Spleen (tissue), 11 donors: ENCODE measurements around the gene PPP4R3B. TPM values are rescaled to one million over a fixed set of nuclear protein-coding genes. Genes with fewer than 3 reads are reported as not detected.

Source experiments
- DNase-seq: peaks from one replicate; pipeline ENCODE4 v3.0.0-alpha.2; 2020
- H3K27ac ChIP-seq, 8 donors: fragments of 200-600 bp; sonication (generic) in 7 of 8; 1 replicate in 4 of 8; 2 replicates in 4 of 8; pipeline versions ENCODE4 v1.5.0 to v1.8.0; 2016 to 2021; ENCODE audit warnings: inconsistent platforms in 4 of 8, mild to moderate bottlenecking in 4 of 8, moderate library complexity in 1 of 8
- H3K27me3 ChIP-seq, 7 donors: fragments of 200-600 bp; sonication (generic) in 6 of 7; replicated peaks in 1 of 7; 1 replicate in 4 of 7; 2 replicates in 3 of 7; pipeline versions ENCODE4 v1.5.0 to v1.8.0; 2016 to 2021; ENCODE audit warnings: inconsistent platforms in 3 of 7, mild to moderate bottlenecking in 1 of 7
- H3K36me3 ChIP-seq, 6 donors: fragments of 200-600 bp; sonication (generic) in 5 of 6; 1 replicate in 4 of 6; 2 replicates in 2 of 6; pipeline versions ENCODE4 v1.5.0 to v1.8.0; 2016 to 2021; ENCODE audit warnings: inconsistent platforms in 2 of 6
- H3K4me1 ChIP-seq, 6 donors: fragments of 200-600 bp; sonication (generic) in 5 of 6; 1 replicate in 3 of 6; 2 replicates in 3 of 6; pipeline versions ENCODE4 v1.5.0 to v1.8.0; 2016 to 2021; ENCODE audit warnings: inconsistent platforms in 3 of 6
- H3K4me3 ChIP-seq, 8 donors: fragments of 200-600 bp; sonication (generic) in 7 of 8; 1 replicate in 4 of 8; 2 replicates in 4 of 8; pipeline versions ENCODE4 v1.5.0 to v1.8.0; 2016 to 2021; ENCODE audit warnings: inconsistent platforms in 4 of 8, mild to moderate bottlenecking in 4 of 8, moderate library complexity in 2 of 8
- H3K9me3 ChIP-seq, 8 donors: fragments of 200-600 bp; sonication (generic) in 7 of 8; 1 replicate in 4 of 8; 2 replicates in 4 of 8; pipeline versions ENCODE4 v1.5.0 to v1.8.0; 2016 to 2021; ENCODE audit warnings: inconsistent platforms in 4 of 8
- CTCF ChIP-seq, 11 experiments: fragments of 200-600 bp in 7 of 11; fragments of 450-650 bp in 4 of 11; sonication (generic) in 4 of 11; IDR thresholded peaks in 8 of 11; conservative IDR thresholded peaks in 3 of 11; 1 replicate in 7 of 11; 2 replicates in 4 of 11; pipeline versions ENCODE4 v1.4.0 to v1.8.0; 2016 to 2021; ENCODE audit warnings: antibody characterized with exemption in 11 of 11, inconsistent platforms in 4 of 11, mild to moderate bottlenecking in 1 of 11
- POLR2A ChIP-seq, 3 donors: fragments of 450-650 bp; IDR thresholded peaks; one replicate each; pipeline ENCODE4 v1.5.1; 2017; ENCODE audit warnings: antibody characterized with exemption in 3 of 3, mild to moderate bottlenecking in 1 of 3
- POLR2AphosphoS5 ChIP-seq, 3 donors: sonication (generic); formaldehyde crosslinking; IDR thresholded peaks; one replicate each; pipeline ENCODE4 v1.5.1; 2017; ENCODE audit warnings: antibody characterized with exemption in 3 of 3
- WGBS, 5 donors: extraction: QIAGEN DNeasy Blood & Tissue Kit in 3 of 5; methylation state at CpG; one replicate each; pipeline versions ENCODE4 v1.1.5 to v1.1.7; 2013 to 2018; 5-methylcytosine and 5-hydroxymethylcytosine counted together
- intact Hi-C: fragments of 100-400 bp; cut with DNase I; formaldehyde crosslinking; loops from one replicate; pipeline ENCODE4 v1.15.0; 2023; ENCODE audit warnings: low total_unique reads
- polyA plus RNA-seq, 3 donors: library from polyadenylated mRNA; stranded (reverse); fragments of 200-250 nt; gene quantifications; one replicate each; pipeline ENCODE4 v1.2.1, GENCODE V29; 2013
- total RNA-seq, 7 donors: library from RNA; depleted of rRNA in 3 of 7; stranded (reverse); fragments of >200 nt in 3 of 7; fragmentation: NEBNext Ultra II Directional in 4 of 7; extraction: Animal tissue kit (Norgen Biotek cat#: 25700) in 4 of 7; gene quantifications; one replicate each; pipeline versions ENCODE4 v1.1.0 to v1.2.1, GENCODE V29; 2016 to 2021
- donor health status: healthy with polysubstance abuse.
- donor health status: DM: no; HTN: no; CAD: no; lungs with moderate emphysema.
- donor health status: DM: no; HTN: no; CAD: no.
- donor health status: Bipolar disorder and iron deficiency.
- donor health status: healthy.
- donor health status: DM: no; HTN: no; CAD: no.
- donor health status: DM: yes; HTN: yes; CAD: no.

Gene PPP4R3B
- total and polyA plus RNA-seq, 10 donors, result 22.3 to 89.5 (median 74.4) TPM

- intact Hi-C loops, result no loop called here
- Histone ChIP-seq H3K9me3 (no peaks in the 10 kb centered on the region), H3K36me3 (peaks cover 8 to 100% (median 59%) of the 10 kb centered on the region in 6 donors), H3K27me3 (no peaks in the 10 kb centered on the region), H3K4me3 (no peak overlapping the region), H3K27ac (no peak overlapping the region), H3K4me1 (no peaks in the 10 kb centered on the region)
- no peak for TF ChIP-seq POLR2AphosphoS5 (IDR thresholded peaks at IDR 0.05)
- TF ChIP-seq POLR2A (IDR thresholded peaks at IDR 0.05), result no peak
- no peak for TF ChIP-seq CTCF (IDR thresholded peaks at IDR 0.05 in 8 of 11, conservative IDR thresholded peaks at IDR 0.05 in 3 of 11)
- WGBS, 5 donors, result 88 to 96% (median 93%) methylated on average over 4 of the region's 4 CpGs
- DNase-seq, result no peak
These were observed 50.1 kb downstream of the PPP4R3B start for GRCh38 chr2:55567298-55567697.

DNA sequence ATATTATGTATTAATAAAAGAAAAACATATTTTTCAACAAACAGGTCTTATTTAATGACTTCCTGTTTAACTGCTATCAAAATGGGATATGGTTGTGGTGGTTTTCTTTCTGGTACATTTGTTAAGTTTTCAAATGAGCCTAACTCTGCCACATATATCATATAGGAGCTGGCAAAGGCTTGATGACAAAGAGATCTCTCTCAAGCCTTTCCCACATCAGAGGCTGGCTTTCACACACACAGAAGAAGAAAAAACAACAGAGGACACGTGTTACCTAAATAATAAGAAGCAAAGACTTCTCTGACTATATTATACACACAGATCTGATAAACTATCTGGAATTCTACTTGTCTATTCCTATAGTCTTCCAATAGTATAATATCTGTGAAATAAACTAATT, 51.8 kb downstream of the PPP4R3B start:
- no peak for DNase-seq
- no peak for TF ChIP-seq POLR2A (IDR thresholded peaks at IDR 0.05)
- H3K36me3 ChIP-seq, result peaks cover 8 to 100% (median 71%) of the 10 kb centered on the region in 6 donors
- H3K27ac ChIP-seq, result no peak overlapping the region
- intact Hi-C loops, result no loop called here
- H3K27me3 ChIP-seq, result no peaks in the 10 kb centered on the region
- WGBS, 5 donors, result 73 to 88% (median 79%) methylated on average over 1 of the region's 1 CpG
- H3K9me3 ChIP-seq, result peaks cover 0 to 15% (median 8%) of the 10 kb centered on the region in 8 donors
- H3K4me3 ChIP-seq, result no peak overlapping the region
- H3K4me1 ChIP-seq, result no peaks in the 10 kb centered on the region

DNA sequence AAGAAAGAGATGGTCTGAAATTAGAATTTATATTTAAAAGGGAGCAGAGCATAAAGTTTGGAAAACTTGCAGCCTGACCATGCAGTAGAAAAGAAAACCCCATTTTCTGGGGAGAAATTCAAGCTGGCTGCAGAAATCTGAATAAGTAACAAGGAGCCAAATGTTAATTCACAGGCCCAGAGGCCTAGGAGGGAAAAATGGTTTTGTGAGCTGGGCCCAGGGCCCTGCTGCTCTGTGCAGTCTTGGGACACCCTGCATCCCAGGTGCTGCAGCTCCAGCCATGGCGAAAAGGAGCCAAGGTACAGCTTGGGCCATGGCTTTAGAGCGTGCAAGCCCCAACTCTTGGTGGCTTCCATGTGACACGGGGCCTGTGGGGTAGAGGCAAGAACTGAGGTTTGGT, 56.6 kb downstream of the PPP4R3B start:
- whole genome bisulfite sequencing, 5 donors, result 84 to 99% (median 97%) methylated on average over 3 of the region's 3 CpGs
- H3K4me3 ChIP-seq, result no peak overlapping the region
- H3K27ac ChIP-seq, result no peak overlapping the region
- no peaks in the 10 kb centered on the region for H3K27me3 ChIP-seq
- no peak for TF ChIP-seq POLR2A (IDR thresholded peaks at IDR 0.05)
- TF ChIP-seq CTCF (IDR thresholded peaks at IDR 0.05 in 8 of 11, conservative IDR thresholded peaks at IDR 0.05 in 3 of 11), result no peak
- TF ChIP-seq POLR2AphosphoS5 (IDR thresholded peaks at IDR 0.05), result no peak
- DNase-seq, result no peak
- intact Hi-C loops, result no loop called here
- H3K4me1 ChIP-seq, result no peaks in the 10 kb centered on the region
- H3K36me3 ChIP-seq, result peaks cover 8 to 100% (median 89%) of the 10 kb centered on the region in 6 donors
- peaks cover 0 to 15% (median 8%) of the 10 kb centered on the region in 8 donors for H3K9me3 ChIP-seq

DNA sequence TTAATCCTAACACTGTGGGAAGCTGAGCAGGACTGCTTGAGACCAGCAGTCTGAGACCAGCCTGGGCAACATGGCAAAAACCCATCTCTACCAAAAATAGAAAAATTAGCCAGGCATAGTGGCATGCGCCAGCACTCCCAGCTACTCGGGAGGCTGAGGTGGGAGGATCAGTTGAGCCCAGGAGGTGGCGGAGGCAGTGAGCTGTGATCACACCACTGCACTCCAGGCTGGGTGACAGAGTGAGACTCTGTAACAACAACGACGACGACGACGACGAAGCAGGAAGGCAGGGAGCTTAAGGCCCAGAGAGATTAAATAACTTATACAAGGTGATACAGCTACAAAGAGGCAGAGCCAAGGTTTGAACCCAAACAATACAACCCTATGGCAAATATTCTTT, 60.6 kb downstream of the PPP4R3B start:
- no peaks in the 10 kb centered on the region for H3K27me3 ChIP-seq
- intact Hi-C loops, result no loop called here
- H3K4me3 ChIP-seq, result no peak overlapping the region
- WGBS, 5 donors, result 97 to 100% (median 98%) methylated on average over 9 of the region's 9 CpGs
- no peaks in the 10 kb centered on the region for H3K4me1 ChIP-seq
- no peak for DNase-seq
- peaks cover 0 to 100% (median 79%) of the 10 kb centered on the region in 6 donors for H3K36me3 ChIP-seq
- no peak overlapping the region for H3K27ac ChIP-seq
- TF ChIP-seq POLR2AphosphoS5 (IDR thresholded peaks at IDR 0.05) (peak in 1 of 3 donors; percentile 18), POLR2A (IDR thresholded peaks at IDR 0.05) (no peak), CTCF (IDR thresholded peaks at IDR 0.05 in 8 of 11, conservative IDR thresholded peaks at IDR 0.05 in 3 of 11) (no peak)
- H3K9me3 ChIP-seq, result peaks cover 0 to 12% (median 8%) of the 10 kb centered on the region in 8 donors

DNA sequence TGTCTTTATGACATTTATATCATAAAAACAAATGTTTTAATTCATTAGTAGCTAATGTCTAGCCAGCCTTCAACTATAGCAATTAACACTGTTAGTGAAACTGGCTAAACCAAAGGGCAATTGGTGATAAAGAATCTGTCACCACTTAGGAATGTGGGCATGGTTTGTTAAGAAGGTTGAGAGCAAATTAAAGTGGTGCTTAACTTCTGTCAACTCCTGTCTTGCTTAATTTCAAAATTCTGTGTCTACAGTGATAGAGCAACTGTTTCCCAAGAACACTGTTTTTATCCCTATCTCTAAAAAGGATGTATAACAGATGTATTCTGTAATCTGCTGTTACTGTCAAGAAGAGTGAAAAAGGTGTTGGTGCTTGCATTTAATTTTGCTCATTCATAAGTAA, 61.4 kb downstream of the PPP4R3B start:
- intact Hi-C loops, result no loop called here
- H3K27ac ChIP-seq, result no peak overlapping the region
- no peak overlapping the region for H3K4me3 ChIP-seq
- H3K9me3 ChIP-seq, result peaks cover 0 to 3% (median 2%) of the 10 kb centered on the region in 8 donors
- no peaks in the 10 kb centered on the region for H3K4me1 ChIP-seq
- H3K36me3 ChIP-seq, result peaks cover 0 to 100% (median 71%) of the 10 kb centered on the region in 6 donors
- no peak for TF ChIP-seq POLR2AphosphoS5 (IDR thresholded peaks at IDR 0.05)
- no peak for TF ChIP-seq CTCF (IDR thresholded peaks at IDR 0.05 in 8 of 11, conservative IDR thresholded peaks at IDR 0.05 in 3 of 11)
- no peak for TF ChIP-seq POLR2A (IDR thresholded peaks at IDR 0.05)
- H3K27me3 ChIP-seq, result no peaks in the 10 kb centered on the region
- DNase-seq, result no peak
